Smooth muscle cell (in vitro differentiated cells): ENCODE data around the gene COQ2. TPM values are rescaled to one million over a fixed set of nuclear protein-coding genes. Genes with fewer than 3 reads are reported as not detected.

Experiments used
- DNase-seq: peaks from one replicate; lab custom pipeline; 2025; ENCODE audit not compliant: unreplicated experiment; lab: John Stamatoyannopoulos, UW
- H2AFZ ChIP-seq: fragments of 200-600 bp; sonication (generic); 2 replicates; pipeline ENCODE4 v1.6.0; 2016; ENCODE audit warnings: antibody characterized with exemption, low read depth, mild to moderate bottlenecking
- H3F3A ChIP-seq: fragments of 200-600 bp; sonication (generic); 2 replicates; pipeline ENCODE4 v1.6.0; 2017; ENCODE audit warnings: antibody characterized with exemption, low read depth
- H3K27ac ChIP-seq: fragments of 200-600 bp; sonication (generic); 2 replicates; pipeline ENCODE4 v1.5.1; 2016; ENCODE audit warnings: low read depth, mild to moderate bottlenecking
- H3K27me3 ChIP-seq: fragments of 200-600 bp; sonication (generic); 2 replicates; pipeline ENCODE4 v1.6.1; 2016; ENCODE audit warnings: low read depth, mild to moderate bottlenecking
- H3K36me3 ChIP-seq: fragments of 200-600 bp; sonication (generic); 2 replicates; pipeline ENCODE4 v1.5.1; 2016; ENCODE audit warnings: low read depth
- H3K4me1 ChIP-seq: fragments of 200-600 bp; sonication (generic); 2 replicates; pipeline ENCODE4 v1.5.1; 2016; ENCODE audit warnings: low read depth
- H3K4me2 ChIP-seq: fragments of 200-600 bp; sonication (generic); 2 replicates; pipeline ENCODE4 v1.6.0; 2016; ENCODE audit warnings: mild to moderate bottlenecking
- H3K4me3 ChIP-seq: fragments of 200-600 bp; sonication (generic); 2 replicates; pipeline ENCODE4 v1.5.1; 2016; ENCODE audit warnings: mild to moderate bottlenecking
- H3K79me2 ChIP-seq: fragments of 200-600 bp; sonication (generic); 2 replicates; pipeline ENCODE4 v1.6.0; 2016; ENCODE audit warnings: low read depth, mild to moderate bottlenecking
- H3K9ac ChIP-seq: fragments of 200-600 bp; sonication (generic); 2 replicates; pipeline ENCODE4 v1.6.0; 2016; ENCODE audit warnings: low read depth
- H3K9me3 ChIP-seq: fragments of 200-600 bp; sonication (generic); replicated peaks from 2 replicates; pipeline ENCODE4 v1.5.1; 2016; ENCODE audit warnings: low read depth
- H4K20me1 ChIP-seq: fragments of 200-600 bp; sonication (generic); 2 replicates; pipeline ENCODE4 v1.6.0; 2016; ENCODE audit warnings: low read depth
- CTCF ChIP-seq: fragments of 200-600 bp; sonication (generic); IDR thresholded peaks from 2 replicates; pipeline ENCODE4 v1.5.1; 2017; ENCODE audit warnings: borderline replicate concordance, mild to moderate bottlenecking, antibody characterized with exemption; ENCODE audit not compliant: insufficient read depth, poor library complexity, severe bottlenecking
- WGBS: methylation state at CpG from one replicate; pipeline ENCODE4 v1.1.7; 2016; ENCODE audit warnings: low lambda C conversion rate; 5-methylcytosine and 5-hydroxymethylcytosine counted together
- polyA plus RNA-seq: library from polyadenylated mRNA; unstranded; fragments of >200 nt; fragmentation: Nextera tagmentation; extraction: Ambion mirVana; gene quantifications from 2 replicates; pipeline ENCODE4 v1.2.1, GENCODE V29; 2016
- total RNA-seq: library from RNA; depleted of rRNA; stranded (reverse); fragments of >200 nt; gene quantifications from 2 replicates; pipeline ENCODE4 v1.2.3, GENCODE V29; 2014

The COQ2 gene
- total and polyA plus RNA-seq, 2 experiments from 2014 or later = 5.7 to 8.1 TPM

- DNase-seq = no peak
- H3K27me3 ChIP-seq = no peaks in the 10 kb centered on the region
- no peak overlapping the region for H3K4me3 ChIP-seq
- peaks cover 5% of the 10 kb centered on the region for H3F3A ChIP-seq
- no peaks in the 10 kb centered on the region for H3K4me1 ChIP-seq
- TF ChIP-seq CTCF = no peak
- WGBS = 100% methylated on average over 1 of the region's 1 CpG
- no peaks in the 10 kb centered on the region for H3K9me3 ChIP-seq
- H3K4me2 ChIP-seq = no peak overlapping the region
- no peaks in the 10 kb centered on the region for H4K20me1 ChIP-seq
- no peaks in the 10 kb centered on the region for H3K79me2 ChIP-seq
- H2AFZ ChIP-seq = no peak overlapping the region
- H3K27ac ChIP-seq = no peak overlapping the region
- no peaks in the 10 kb centered on the region for H3K36me3 ChIP-seq
- H3K9ac ChIP-seq = no peak overlapping the region
These were observed 25.0 kb downstream of the COQ2 start for GRCh38 chr4:83259586-83259985.

- H3K9ac ChIP-seq = no peak overlapping the region
- H3K79me2 ChIP-seq = no peaks in the 10 kb centered on the region
- peaks cover 5% of the 10 kb centered on the region for H3F3A ChIP-seq
- TF ChIP-seq CTCF = no peak
- DNase-seq = no peak
- H3K27me3 ChIP-seq = no peaks in the 10 kb centered on the region
- no peaks in the 10 kb centered on the region for H4K20me1 ChIP-seq
- no peaks in the 10 kb centered on the region for H3K9me3 ChIP-seq
- H3K4me2 ChIP-seq = no peak overlapping the region
- no peak overlapping the region for H3K4me3 ChIP-seq
- H3K36me3 ChIP-seq = no peaks in the 10 kb centered on the region
- H3K27ac ChIP-seq = no peak overlapping the region
- no peak overlapping the region for H2AFZ ChIP-seq
- H3K4me1 ChIP-seq = no peaks in the 10 kb centered on the region
These were observed 26.1 kb downstream of the COQ2 start for GRCh38 chr4:83258461-83258860.

GRCh38 chr4:83257811-83258210 is 26.8 kb downstream of the COQ2 start:
- 82% methylated on average over 7 of the region's 7 CpGs for WGBS
- Histone ChIP-seq H3K4me1 (no peaks in the 10 kb centered on the region), H3K27ac (no peak overlapping the region), H2AFZ (no peak overlapping the region), H3K9ac (no peak overlapping the region), H3K4me2 (no peak overlapping the region), H3K9me3 (no peaks in the 10 kb centered on the region), H3K27me3 (no peaks in the 10 kb centered on the region), H3K4me3 (no peak overlapping the region), H3F3A (peaks cover 5% of the 10 kb centered on the region), H3K79me2 (no peaks in the 10 kb centered on the region), H3K36me3 (no peaks in the 10 kb centered on the region), H4K20me1 (no peaks in the 10 kb centered on the region)
- no peak for DNase-seq
- no peak for TF ChIP-seq CTCF

DNA sequence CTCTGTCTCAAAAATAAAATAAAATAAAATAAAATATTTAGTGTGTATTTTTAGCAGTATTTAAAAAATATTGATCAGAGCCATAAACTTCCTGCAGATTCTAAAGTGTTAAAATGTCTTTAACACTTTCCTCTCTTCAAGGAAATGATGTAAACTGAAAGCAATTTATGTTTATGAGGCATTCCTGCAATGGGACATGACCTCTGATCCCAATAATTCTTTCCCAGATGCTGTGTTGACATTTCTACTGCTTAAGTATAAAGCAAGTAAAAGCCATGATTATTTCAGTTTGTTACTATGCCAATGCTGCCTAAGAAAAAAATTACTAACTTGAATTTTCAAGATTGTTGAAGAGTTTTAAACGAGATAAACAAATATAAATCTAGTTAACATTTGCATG is 29.0 kb downstream of the COQ2 start:
- H3K27ac ChIP-seq = no peak overlapping the region
- 62% methylated on average over 1 of the region's 1 CpG for WGBS
- no peak overlapping the region for H3K4me3 ChIP-seq
- H3K4me2 ChIP-seq = no peak overlapping the region
- no peaks in the 10 kb centered on the region for H3K9me3 ChIP-seq
- H3K79me2 ChIP-seq = no peaks in the 10 kb centered on the region
- no peaks in the 10 kb centered on the region for H4K20me1 ChIP-seq
- H2AFZ ChIP-seq = no peak overlapping the region
- no peak for DNase-seq
- H3K27me3 ChIP-seq = no peaks in the 10 kb centered on the region
- peaks cover 8% of the 10 kb centered on the region for H3F3A ChIP-seq
- TF ChIP-seq CTCF = no peak
- no peak overlapping the region for H3K9ac ChIP-seq
- peaks cover 6% of the 10 kb centered on the region for H3K4me1 ChIP-seq
- no peaks in the 10 kb centered on the region for H3K36me3 ChIP-seq
